HG02678 (cell line): ENCODE results near the gene RBM19.

Source experiments
- ATAC-seq: cut with Tn5 transposase; IDR thresholded peaks from one replicate; pipeline ENCODE4 v1.9.1; 2021; ENCODE audit warnings: mild to moderate bottlenecking, moderate library complexity; ENCODE audit not compliant: unreplicated experiment

The RBM19 gene

DNA sequence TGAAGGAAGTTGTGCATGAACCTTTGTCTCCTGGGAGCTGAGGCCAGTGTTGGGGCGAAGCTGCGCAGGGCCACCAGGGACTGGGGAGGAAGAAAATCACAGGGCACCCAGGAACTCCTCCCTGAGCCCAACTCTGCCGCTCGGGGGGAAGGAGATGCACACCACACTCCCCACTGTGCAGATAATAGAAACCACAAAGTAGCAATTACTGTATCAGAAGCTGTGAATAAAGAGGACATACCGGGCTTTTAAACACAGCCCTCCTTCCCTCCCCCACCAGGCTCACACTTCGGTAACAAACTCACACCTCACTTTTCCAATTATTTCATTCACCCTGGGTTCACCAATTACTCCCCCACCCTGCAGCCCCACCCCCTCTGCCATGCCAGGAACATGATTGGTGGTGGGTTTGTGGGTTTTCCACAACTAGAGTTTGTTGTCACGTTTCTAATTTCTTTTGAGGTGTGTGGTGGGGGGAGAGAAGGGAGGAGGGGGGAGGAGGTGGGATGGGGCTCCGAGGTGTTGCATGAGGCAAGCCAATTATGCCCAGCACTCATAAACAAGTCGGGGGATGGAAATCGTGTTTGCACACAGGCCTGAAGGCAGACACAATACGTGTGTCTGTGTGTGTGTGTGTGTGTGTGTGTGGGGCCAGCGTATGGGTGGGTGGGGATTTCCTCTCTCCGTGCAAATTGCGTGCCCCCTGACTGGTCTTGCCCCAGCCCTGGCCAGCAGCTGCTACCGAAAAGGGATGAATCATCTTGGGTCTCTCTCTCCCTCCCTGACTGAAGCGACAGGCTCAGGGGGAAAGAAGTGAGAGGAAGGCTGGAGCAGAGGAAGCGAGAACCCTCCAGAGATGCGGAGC, 103.3 kb downstream of the RBM19 start:
- ATAC-seq: no peak

DNA sequence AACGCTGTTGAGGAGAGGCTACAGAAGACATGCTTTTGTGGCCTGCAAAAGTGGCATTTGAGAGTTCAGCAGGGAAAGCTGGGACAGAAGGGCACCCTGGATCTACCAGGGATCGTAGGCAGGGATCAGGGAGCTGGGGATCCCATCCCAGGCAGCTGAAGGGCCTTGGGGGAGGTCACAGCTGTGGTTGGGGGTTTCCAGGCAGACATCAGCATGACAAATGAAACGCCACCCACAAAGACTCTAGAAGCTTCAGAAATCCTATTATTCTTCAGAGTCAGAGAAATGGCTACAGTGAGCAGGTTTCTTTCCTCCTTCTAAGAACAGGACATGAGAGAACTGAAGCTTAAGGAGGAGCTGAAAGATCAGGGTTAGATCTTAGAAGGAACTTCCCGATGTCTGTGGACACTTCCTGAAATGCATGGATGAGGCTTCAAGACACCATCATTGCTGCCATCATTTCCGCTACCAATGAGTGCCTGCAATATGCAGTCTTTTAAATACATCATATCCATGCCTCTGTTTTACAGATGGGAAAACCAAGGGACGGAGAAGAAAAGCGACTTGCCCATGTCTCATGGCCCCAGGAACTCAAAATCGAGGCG, 104.3 kb downstream of the RBM19 start:
- no peak for ATAC-seq

DNA sequence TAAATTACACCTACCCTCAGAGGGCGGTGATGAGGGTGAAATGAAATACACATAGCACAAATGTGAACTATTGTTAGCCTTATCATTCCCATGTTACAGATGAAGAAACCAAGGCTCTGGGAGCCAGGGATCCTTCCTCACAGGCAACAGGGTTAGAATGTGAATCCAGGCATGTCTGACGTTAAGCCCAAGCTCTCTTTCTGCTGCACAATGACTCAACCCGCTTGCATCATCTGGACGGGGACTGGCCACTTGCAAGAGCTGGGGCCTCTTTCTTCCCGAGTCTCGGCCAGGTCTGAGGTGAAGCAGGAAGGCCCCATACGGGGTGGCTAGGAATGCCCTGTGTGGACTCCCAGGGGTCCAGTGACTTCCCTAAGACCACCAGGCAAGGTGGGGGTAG, 105.2 kb downstream of the RBM19 start:
- no peak for ATAC-seq

DNA sequence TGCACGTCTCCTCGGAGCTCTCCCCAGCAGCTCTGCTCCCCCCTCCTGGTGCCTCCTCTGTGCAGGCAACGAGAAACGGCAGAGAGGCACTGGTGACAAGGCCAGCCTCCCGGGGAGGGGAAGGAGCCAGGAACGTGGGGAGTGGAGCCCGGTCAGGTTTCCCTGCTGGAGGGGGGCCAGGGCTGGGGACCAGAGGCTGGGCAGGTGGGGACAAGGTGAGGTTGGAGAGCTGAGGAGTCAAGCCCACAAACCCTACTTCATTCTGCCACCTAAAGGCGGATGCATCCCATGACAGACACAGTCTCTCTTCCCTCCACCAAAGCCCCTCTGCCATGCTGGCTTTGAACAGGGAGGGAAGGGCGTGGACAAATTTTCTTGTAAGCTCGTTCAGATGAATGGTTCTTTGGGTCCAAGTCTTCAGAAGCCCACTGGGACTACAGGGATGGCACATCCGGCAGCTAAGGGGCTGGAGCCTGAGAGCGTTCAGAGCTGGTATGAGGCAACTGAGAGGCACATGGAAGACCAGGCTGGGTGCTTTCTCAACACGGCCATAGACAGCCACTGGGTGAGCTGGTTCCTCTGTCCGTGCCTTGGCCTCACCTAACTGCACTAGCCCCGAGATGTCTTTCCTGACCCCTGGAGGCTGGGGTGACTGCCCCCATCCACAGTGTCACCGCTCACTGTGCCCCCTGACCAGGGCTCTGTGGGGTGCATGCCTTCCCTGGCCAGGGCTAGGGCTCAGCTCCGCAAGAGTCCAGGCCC, 105.9 kb downstream of the RBM19 start:
- ATAC-seq: no peak

DNA sequence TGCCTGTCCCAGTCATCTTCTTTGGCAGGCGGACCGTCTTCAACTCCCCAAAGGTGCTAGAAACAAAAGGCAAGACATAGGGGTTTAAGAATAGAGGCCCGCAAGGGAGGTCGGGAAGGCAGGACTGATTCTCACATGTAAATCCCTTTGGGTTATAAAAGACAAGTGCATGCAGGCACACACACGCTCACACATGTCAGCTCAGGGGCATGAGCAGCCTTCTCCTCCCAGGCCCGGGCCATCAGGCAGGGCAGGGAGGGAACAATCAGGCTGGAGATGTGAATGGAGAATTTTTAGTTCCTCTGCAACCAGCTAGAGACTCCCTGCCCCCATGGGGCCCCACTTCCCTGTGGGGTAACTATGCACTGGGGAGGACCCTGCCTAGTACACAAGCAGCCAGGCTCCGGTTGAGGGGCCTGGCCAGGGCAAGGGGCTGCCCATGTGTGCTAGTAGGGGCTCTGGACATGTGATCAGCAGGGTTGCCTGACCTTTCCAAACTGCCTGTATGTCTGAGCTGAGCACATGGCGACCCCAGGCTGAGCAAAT, 107.2 kb downstream of the RBM19 start:
- no peak for ATAC-seq

DNA sequence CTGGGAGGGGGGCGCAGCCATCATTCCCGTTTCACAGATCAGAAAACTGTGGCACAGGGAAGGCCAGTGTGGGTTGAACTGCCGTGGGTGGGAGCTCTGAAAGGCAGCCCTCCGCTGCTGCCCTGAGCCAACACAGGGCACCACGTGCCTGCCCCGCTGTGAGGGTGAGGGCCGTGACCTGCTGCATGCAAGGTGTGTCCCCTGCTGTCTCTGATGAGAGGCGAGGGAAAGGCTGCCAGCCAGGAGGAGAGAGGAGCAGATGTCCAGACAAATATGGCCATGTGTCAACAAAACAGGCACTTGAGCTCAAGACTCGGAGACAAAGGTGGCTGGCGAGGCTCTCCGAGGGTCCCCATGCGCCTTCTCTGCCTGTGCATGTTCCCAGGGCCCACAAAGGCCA, 108.8 kb downstream of the RBM19 start:
- ATAC-seq: no peak

DNA sequence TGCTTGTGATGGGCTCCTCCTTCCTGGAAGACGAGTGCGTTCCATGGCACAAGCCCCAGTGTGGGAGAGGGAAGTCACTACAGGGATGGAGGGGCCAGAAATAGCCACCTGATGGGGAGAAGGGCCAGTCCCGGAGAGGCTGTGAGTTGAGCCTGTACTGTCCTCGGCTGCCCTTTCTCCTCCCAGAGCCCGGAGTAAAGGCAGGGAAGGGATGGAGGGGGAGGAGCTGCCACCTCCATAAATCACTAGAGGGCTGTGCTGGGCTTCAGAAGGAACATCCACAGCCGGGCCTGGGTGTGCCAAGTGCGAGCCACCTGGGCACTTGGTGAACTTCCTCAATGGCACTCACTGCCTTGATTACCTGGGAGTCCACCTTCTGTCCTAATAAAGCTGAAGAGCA, 110.1 kb downstream of the RBM19 start:
- no peak for ATAC-seq

DNA sequence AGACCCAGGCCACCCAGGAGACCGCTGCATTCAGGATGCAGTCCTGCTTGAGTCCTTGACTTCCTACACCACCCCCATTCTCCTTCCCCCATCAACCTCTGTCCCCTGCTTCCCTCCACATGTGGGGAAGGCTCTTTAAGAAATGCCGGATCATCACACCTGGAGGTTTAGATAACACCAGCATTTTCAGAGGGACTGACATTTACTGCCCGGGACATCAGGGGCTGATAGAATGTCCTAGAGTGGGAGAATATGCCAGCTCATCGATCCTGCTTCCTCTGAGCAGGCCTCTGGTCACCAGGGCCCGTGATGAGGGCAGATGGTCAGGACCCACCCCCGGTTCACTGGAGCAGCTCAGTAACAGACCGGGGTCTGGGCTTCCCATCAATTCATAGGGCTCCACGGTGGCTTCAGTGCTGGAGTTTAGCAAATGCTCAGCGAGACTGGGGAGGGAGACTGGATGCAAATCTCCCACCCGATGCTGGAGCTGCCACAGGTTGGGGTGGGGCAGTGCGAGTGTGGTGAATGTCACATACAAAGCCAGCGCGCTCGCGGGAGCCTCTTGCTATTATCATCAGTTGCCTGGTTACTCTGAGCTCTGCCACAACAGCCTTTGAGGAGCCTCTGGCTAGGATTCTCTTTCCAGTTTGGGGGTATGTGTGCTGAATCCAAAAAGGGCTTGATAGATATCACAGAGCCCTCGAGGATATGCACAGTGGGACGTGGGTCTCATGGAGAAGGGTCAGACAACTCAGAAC, 111.6 kb downstream of the RBM19 start:
- no peak for ATAC-seq

DNA sequence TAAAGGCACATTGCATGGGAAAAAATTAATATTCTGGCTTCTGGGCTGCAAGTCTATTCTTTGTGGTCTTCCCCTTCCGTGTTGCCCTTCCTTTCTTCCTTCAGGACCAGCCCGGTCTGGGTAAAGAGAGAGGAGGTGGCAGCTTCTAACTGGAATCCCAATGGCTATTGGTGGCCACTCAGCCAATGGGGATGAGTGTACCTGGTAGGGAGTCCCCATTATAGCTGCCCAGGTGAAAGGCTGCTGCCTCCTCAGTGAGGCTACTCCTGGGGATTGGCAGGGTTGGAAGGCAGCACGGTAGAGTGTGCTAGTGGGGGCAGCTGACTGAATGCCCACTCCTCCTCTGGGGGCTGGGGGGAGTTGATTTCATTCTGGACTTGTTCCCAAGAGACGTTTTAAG, 112.6 kb downstream of the RBM19 start:
- ATAC-seq: no peak

DNA sequence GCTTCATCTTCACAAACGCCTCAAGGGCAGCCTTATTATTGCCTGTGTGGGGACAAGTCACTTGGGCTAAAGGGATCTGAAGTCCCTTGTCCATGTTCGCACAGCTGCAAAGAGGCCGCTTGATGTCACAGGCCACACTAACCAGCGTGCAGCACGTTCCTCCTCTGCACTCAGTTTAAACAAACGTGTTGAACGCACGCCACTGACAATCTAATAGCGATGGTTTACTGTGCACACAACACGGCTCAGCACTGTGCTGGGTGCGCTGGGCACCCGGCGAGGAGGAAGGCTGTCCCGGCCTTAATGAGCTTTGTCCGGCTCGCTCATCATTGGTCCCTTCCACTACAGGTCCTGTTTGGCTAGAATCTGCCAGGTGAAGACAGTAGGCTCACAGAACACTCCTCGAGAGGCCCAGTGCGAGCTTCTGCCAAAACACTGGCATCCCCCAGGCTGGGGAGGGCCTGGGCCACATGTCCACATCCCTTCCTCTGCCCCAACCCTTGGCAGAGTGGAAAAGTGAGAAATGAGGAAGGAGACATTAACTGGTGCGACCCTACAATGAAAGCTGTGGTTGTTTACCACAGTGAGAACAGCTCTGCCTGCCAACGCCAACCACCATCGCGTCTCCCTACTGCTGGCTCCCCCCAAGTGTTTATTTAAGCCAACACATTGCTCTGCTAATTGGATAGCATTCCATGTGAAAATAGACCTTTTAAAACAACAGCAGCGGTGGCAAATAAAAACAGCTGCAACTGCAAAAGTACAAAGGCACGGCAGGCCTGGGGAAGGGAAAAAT, 113.2 kb downstream of the RBM19 start:
- no peak for ATAC-seq

DNA sequence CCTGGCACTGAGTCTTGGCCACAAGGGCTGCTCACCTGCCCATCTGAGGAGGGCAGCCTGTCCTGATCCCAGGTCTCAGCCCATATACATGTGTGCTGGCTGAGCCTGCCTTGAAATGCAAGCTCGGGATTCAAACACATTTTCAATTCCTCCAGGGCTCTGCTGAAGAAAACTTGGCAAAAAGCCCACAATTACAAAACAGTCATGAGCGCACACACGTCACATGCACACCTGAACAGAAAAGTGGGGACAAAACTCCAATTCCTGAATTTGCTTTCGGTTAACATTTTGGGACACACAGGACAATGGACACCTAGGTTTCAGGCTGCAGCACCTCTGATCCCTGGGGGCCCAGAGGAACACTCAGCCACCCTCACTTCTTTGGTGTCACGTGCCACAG, 113.9 kb downstream of the RBM19 start:
- ATAC-seq: no peak

DNA sequence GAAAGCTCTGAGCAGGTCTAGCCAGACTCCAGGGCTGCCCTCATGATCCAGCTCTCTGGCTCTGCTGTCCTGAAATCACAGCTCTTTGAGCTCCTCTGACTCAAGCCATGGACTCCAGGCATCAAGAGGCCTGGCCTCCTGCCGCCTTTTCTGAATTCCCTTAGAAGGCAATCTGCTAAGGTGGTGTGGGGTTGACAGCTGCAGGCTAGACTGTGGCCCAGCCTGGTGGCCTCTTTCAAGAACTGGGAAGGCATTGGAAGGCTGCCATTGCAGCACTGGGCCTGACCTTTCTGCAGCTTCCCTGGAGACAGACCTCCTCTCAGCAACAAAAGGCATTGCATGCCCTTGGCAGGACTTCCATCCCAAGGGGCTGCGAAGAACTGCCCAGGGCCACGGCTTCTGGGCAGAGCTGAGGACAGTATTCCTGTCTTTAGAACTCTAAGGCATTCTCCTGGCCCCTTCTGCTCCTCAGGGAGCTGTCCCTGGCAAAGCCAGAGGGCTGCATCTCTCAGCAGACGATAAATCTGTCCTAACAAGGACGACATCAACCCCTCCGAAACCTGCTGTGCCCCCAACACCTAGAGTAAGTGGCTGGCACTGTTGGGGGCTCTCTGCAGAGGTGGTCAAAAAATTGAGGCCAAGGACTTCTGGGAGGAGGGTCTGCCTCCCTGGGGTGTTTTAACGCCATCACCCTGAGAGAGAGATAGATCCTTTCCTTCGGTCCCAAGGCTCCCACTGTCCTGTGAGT, 115.6 kb downstream of the RBM19 start:
- ATAC-seq: no peak

DNA sequence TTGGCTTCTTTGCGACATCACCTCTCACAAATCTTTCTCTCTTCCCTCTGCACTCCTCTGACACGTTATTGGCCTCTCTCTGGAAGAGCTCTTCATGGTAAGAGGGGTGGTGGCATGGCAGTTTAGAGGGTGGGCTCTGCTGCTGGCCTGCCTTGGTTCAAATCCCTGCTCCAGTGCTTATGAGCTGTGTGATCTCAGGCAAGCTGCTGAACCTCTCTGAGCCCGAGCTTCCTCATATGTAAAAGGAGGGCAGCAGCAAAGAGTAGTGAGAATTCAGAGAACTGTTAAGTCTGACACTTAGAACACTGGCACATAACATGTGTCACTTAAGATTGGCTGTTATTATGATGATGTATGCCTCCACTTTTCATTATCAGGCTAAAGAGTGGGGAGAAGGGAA, 118.3 kb downstream of the RBM19 start:
- no peak for ATAC-seq

DNA sequence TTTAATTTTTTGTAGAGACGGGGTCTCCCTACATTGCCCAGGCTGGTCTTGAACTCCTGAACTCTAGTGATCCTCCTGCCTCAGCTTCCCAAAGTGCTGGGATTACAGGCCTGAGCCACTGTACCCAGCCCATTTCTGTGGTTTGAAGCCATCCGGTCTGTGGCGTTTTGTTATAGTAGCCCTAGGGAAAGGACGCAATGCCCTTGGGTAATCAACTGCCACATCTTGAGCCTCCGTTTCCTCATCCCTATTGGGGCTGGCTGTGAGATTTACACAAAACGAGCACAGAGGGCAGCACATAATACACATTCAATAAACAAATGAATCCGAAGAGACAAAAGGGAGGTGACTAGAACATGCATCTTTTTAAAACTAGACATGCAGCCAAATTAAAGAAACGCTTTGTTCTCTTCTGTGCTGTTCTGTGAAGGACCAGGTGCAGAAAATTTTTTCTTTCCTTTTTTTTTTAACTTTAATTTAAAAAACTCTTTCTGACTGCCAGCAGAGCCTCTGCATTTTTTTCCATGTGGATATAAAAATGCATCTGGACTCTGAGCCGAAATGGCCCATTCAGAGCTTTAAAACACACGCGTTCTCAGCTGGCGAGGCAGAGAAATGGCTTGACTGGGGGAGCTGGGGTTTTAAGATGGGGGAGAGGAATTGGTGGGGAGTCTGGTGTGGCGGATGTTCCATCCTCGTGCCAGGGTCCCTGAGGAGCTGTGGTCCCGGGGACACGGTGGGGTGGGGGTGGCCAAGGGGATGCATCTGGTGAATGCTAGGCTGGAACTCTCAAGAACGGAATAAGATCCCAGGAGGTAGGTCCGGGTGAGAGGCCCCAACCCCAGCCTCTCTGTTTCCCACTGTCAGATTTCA, 119.0 kb downstream of the RBM19 start:
- no peak for ATAC-seq

DNA sequence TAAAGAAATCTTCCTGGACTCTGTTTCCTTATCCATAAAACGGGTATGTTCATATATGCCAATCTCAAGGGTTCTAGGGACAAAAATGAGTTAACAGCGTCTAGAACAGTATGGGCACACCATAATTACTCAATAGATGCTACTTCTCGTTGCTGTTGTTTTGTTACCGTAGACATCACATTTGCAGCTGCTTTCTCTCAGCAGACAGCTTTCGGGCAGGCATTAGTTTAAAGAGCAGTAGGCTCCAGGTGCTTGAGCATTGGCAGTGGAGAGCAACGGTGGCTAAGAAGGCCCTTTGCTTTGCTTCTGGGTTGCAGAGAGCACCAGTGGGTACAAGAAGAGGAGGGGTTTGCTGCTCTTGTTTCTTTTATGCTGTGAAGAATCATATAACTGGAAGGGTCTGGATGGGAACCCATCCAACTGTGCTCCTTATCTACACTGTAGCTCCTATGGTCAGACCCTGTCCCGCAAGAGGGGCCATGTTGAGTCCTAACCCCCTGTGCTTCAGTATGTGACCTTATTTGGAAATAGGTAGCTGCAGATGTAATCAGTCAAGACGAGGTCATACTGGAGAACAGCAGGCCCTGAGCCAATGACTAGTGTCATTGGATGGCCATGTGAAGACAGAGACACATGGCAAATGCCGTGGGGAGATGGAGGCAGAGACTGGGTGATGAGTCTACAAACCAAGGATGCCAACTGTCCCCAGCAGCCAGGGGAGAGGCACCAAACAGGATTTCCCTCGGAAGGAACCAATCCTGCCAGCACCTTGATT, 120.0 kb downstream of the RBM19 start:
- no peak for ATAC-seq

DNA sequence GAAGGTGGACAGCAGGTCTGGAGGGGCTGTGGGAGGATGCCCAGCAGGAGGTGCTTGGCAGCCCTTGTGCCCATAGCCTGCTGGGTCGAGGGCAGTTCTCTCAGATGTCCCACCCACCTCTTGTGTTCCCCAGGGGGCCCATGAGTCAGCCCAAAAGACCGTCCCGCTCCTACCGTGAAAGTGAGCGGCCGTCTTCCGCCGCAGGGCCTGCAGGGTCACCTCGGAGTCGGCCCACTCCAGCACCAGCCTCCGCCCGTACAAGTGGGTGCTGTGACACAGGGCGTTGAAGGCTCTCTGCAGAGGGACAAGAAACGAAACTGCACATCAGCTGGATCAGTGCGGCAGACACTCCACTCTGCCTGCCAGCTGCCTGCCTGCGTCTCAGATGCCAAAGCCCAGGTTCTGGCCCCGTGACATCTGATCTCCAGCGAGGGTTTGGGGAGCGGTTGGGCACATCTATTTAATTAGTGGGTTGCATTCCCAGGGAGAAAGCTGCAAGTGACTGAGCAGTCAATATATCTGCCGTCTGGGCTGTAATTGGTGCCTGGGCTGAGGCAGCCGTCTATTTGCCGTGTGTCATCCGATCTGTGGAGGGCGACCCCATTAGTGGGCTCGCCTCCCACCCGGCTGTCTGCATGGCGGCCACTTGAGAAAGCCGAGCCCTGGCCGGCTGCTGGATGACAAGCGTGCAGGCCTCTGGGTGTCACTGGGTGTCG, 121.5 kb downstream of the RBM19 start:
- no peak for ATAC-seq

DNA sequence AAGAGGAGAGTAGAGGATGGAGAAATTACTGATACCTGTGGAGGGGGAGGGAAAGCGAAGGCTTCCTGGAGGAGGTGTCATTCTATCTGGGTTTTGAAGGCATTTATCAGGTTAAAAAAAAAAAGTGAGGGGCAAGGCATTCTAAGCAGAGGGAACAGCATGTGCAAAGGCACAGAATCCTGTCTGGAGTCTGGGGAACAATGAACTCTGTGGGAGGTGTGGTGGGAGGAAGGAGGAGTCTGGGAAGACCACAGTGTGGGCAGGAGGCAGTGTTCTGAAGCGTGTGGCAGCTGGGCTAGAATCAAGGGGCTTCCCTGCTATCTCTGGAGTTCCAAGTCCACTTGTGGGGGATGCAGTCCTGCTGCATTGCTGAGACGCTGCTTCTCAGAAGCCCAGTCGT, 123.4 kb downstream of the RBM19 start:
- no peak for ATAC-seq
